ENCODE data around the gene MAGI1. TPM values are rescaled to one million over a fixed set of nuclear protein-coding genes. Genes with fewer than 3 reads are reported as not detected.
"Not testable (repeated sequence)": the region's sequence is repeated elsewhere in the genome, so short reads cannot be mapped to it uniquely, and the experiment has no call there.

Gene MAGI1
- total RNA-seq, 1 donor from 2014 or later, result 101 TPM

DNA sequence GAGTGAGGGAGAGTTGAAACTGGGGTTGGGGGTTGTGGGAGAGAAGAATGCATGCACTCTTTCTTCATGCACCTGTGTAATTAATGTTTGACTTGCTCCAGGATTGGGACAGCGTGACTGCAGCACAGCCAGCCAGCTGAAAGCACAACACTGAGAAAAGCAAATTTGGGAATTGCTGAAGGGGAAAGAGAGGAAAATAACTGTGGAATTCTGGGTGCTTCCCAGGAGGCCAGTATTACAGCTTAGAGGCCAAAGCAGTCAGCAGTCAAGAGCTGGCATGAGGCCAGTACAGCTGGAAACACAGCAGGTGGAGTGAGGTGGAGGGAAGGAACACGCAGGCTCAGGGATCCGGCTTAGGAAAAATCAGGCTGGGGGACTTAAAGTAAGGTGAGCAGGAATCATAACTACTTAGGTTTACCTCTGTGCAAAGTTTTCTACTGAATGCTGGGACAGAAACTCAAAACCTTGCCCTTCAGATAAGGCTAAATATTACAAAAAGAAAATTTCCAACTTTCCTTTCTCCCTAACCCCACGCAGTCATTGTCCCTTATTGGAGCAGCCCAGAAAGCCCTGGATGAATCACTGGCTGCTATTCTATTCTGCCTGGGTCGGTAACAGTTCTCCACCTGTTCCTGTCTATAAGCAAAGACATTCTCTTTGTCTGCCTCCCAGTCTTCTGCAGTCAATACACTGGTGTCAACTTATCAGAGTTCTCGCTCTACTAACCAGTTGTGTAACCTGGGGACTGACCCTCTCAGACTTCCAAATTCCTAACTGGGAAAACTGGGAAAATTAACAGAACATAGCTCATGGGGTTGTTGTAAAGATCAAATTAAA is 167.2 kb downstream of the MAGI1 start:
- DNase-seq, result peak; percentile 74

DNA sequence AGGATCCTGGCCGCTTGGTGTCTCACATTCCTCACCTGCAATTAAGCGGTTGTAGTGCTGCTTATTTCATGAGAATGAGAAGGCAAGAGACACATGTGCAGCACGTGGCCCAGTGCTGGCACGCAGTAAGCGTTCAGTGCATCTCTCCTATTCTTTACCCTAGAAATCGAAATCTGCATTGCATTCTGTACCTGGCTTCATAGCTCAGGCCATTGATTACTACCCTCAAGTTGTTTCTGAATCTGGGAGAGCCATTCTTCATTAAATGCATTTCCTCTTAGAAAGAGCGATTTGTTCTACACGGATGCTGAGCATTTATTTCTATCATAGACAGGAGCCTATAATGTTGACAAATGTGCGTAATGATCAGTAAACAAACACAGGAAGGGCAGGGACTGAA is 168.9 kb downstream of the MAGI1 start:
- DNase-seq, result no peak

DNA sequence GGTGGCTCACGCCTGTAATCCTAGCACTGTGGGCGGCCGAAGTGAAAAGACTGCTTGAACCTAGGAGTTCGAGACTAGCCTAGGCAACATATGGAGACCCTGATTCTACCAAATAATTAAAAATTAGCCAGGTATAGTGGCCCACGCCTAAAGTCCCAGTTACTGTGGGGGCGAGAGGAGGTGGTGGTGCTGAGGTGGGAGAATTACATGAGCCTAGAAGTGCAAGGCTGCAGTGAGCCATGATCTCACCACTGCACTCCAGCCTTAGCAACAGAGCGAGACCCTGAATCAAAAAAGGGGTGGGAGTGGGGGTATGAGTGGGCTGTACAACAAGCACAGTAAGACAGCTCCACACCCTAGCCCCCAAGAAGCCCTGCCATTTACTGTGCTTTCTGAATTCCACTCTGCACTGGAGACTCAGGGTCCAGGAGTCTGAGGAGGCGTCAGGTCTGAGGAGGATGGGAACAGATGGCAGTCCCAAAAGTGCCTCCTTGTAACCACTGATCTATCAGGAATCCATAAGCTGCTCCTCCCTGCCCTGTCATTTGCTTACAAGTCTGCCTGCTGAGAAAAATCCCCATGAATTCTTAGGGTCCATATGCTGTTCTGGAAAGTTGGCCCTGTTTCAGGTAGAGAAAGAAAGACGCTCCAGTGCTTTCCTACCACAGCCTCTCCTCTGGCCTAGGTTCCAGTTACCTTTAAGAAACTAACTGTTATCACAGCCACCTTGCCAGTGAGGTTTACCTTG is 171.1 kb downstream of the MAGI1 start:
- no peak for DNase-seq

GRCh38 chr3:65864357-65864904 is 174.3 kb downstream of the MAGI1 start:
- no peak for DNase-seq

- no peak for DNase-seq
These were observed 177.0 kb downstream of the MAGI1 start for GRCh38 chr3:65861718-65862117.

GRCh38 chr3:65859612-65860011 is 179.1 kb downstream of the MAGI1 start:
- DNase-seq, result not testable (repeated sequence)

GRCh38 chr3:65858749-65859148 is 180.0 kb downstream of the MAGI1 start:
- no peak for DNase-seq

DNA sequence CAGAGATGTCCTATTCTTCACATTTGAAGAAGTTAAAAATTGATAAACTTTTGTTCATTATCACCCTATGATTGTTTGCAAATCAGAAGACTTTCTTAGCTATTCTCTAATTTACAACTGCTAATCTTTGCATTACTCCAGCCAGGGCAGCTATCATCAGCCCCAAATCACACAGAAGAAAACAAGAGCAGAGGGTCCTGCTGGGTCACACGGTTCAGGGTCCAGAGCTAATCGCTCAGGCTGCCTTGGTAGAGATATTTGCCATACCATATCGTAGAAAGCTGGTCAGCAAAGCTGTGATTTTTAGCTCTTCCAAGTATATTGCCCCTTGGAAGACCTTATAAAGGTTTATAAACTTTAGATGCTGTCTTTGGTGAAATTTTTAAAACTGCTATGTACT is 181.4 kb downstream of the MAGI1 start:
- DNase-seq, result no peak

- DNase-seq, result peak; percentile 81
These were observed 181.8 kb downstream of the MAGI1 start for GRCh38 chr3:65856907-65857306.

- DNase-seq, result no peak
These were observed 183.2 kb downstream of the MAGI1 start for GRCh38 chr3:65855370-65856100.

- DNase-seq, result peak; percentile 18
These were observed 184.0 kb downstream of the MAGI1 start for GRCh38 chr3:65854606-65855304.

- DNase-seq, result no peak
These were observed 186.9 kb downstream of the MAGI1 start for GRCh38 chr3:65851827-65852226.

DNA sequence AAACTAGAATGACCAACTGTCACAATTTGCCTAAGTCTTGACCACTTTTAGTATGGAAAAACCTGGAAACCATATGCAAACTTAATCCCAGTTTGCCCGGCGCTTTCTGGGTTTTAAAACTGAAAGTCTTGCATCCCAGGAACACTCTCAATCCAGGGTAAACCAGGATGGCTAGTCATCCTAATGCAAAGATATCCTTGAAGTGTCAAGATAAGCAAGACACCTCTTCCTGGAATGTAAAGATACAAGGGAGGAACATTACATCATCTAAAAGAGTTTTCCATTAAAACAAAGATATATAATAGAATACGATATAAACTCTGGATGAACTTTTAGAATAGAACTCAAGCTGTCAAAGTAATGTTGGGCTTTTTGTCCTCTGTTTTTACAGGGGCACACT is 188.5 kb downstream of the MAGI1 start:
- no peak for DNase-seq

- DNase-seq, result no peak
These were observed 190.7 kb downstream of the MAGI1 start for GRCh38 chr3:65848024-65848423.

GRCh38 chr3:65846936-65847335 is 191.8 kb downstream of the MAGI1 start:
- DNase-seq, result no peak

- no peak for DNase-seq
These were observed 194.3 kb downstream of the MAGI1 start for GRCh38 chr3:65844370-65844769.

DNA sequence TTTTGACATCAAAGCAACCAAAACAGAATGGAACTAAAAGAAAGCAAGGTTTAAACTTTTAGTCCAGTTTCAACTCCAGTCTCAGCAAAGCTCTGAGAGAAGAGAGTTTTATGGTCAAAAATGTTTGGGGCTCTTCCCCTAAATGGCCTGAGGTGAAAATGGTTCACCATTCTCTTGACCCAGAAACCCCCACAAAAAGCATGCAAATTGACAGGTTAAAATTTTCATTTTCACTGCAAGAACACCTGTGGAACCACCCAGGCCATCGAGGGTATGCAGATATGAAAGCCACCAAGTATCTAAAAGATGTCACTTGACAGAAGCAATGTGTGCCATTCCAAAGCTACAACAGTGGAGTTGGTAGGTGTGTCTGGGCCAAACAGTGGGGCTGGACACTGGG is 195.0 kb downstream of the MAGI1 start:
- DNase-seq, result no peak

GRCh38 chr3:65837604-65838003 is 201.1 kb downstream of the MAGI1 start:
- DNase-seq, result no peak

DNA sequence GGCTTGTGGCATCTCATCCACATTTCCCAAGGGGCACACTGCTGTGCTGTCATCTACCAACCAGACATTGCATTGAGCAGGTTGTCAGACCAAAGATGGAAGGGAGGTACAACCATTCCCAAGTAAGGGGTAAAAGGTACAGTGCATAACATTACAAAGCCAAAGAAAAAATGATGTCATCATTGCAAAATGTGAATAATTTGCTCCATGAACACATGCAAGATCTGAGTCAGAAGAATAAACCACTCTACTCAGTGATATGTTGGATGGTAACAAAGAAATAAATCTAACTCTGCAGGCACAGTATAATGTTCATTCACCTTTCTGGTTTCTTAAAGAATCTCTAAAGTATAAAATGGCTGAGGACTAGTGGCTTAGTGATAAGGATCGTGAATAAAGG is 202.7 kb downstream of the MAGI1 start:
- no peak for DNase-seq

- DNase-seq, result peak; percentile 19
These were observed 204.8 kb downstream of the MAGI1 start for GRCh38 chr3:65833761-65834505.

GRCh38 chr3:65831733-65832425 is 206.8 kb downstream of the MAGI1 start:
- no peak for DNase-seq
